ENCODE measurements around the gene RPTOR. TPM values are rescaled to one million over a fixed set of nuclear protein-coding genes. Genes with fewer than 3 reads are reported as not detected.

RPTOR gene
- total RNA-seq, 2 experiments from 2014 or later, result 48.1 to 87.8 TPM

DNA sequence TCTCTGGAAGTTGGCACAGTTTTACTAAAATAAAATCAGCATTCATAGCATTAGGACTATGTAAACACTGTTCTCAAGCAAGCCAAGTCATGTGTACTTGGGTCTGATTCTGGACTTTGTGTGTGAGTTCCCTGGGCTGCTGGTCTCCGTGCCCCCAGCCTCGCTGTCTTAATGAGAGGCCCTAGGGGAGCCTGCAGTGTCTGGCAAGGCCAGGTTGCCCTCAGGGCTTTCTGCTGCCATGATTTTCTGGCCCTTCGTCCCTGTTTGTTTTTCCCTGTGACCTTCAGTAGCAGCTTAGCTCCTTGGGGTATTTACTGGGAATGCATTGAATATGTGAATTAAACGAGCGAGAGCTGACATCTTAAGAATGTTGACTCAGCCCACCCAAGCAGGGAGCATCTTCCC lies 161.8 kb downstream of the RPTOR start:
- no peak for DNase-seq (ENCODE audit: low spot score)
- H3K9me3 ChIP-seq (ENCODE audit: low read length), result no peaks in the 10 kb centered on the region
- H3K79me2 ChIP-seq (ENCODE audit: insufficient read depth, low read depth, low read length), result peaks cover 27% of the 10 kb centered on the region; the same call in 1 of the 2 replicates
- peaks cover 38% of the 10 kb centered on the region for H3K4me1 ChIP-seq (ENCODE audit: insufficient read depth, low read length, poor library complexity, severe bottlenecking)
- H3K4me2 ChIP-seq (ENCODE audit: low read length), result no peak overlapping the region
- no peaks in the 10 kb centered on the region for H3K9me2 ChIP-seq (ENCODE audit: insufficient read depth, low read length)
- intact Hi-C loops (cut with micrococcal nuclease; ENCODE audit: unreplicated experiment), result no loop called here
- BruUV-seq (replicated peaks), result no TSS peak
- ChIA-PET POLR2A (interaction anchor here (0.6 to 1.4 kb wide), 2 partner anchors 13 to 252 kb away, joined by 3 read pairs; no protein-coding TSS in a partner anchor), CTCF (ENCODE audit: unreplicated experiment) (no interaction called here)
- no peak overlapping the region for H3K4me3 ChIP-seq (ENCODE audit: low read depth, low read length, poor library complexity, severe bottlenecking)
- H3K36me3 ChIP-seq (ENCODE audit: insufficient read depth, low read length), result peaks cover 29% of the 10 kb centered on the region
- H3K27ac ChIP-seq (ENCODE audit: low read depth, low read length, poor library complexity, severe bottlenecking), result no peak overlapping the region
- TF ChIP-seq, protein P1, sequence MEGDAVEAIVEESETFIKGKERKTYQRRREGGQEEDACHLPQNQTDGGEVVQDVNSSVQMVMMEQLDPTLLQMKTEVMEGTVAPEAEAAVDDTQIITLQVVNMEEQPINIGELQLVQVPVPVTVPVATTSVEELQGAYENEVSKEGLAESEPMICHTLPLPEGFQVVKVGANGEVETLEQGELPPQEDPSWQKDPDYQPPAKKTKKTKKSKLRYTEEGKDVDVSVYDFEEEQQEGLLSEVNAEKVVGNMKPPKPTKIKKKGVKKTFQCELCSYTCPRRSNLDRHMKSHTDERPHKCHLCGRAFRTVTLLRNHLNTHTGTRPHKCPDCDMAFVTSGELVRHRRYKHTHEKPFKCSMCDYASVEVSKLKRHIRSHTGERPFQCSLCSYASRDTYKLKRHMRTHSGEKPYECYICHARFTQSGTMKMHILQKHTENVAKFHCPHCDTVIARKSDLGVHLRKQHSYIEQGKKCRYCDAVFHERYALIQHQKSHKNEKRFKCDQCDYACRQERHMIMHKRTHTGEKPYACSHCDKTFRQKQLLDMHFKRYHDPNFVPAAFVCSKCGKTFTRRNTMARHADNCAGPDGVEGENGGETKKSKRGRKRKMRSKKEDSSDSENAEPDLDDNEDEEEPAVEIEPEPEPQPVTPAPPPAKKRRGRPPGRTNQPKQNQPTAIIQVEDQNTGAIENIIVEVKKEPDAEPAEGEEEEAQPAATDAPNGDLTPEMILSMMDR (conservative IDR thresholded peaks at IDR 0.05; ENCODE audit: low read length), result no peak
- no peak for TF ChIP-seq EZH2phosphoT487 (IDR thresholded peaks at IDR 0.05; ENCODE audit: borderline replicate concordance, low read depth, low read length)
- no peak overlapping the region for H2AFZ ChIP-seq (ENCODE audit: low read length)
- H4K20me1 ChIP-seq (ENCODE audit: insufficient read depth, low read length), result no peaks in the 10 kb centered on the region

- no peak overlapping the region for H3K4me3 ChIP-seq (ENCODE audit: low read depth, low read length, poor library complexity, severe bottlenecking)
- no peak overlapping the region for H3K27ac ChIP-seq (ENCODE audit: low read depth, low read length, poor library complexity, severe bottlenecking)
- H3K4me2 ChIP-seq (ENCODE audit: low read length), result no peak overlapping the region
- TF ChIP-seq, protein P1 (conservative IDR thresholded peaks at IDR 0.05; ENCODE audit: low read length), result no peak
- TF ChIP-seq EZH2phosphoT487 (IDR thresholded peaks at IDR 0.05; ENCODE audit: borderline replicate concordance, low read depth, low read length), result no peak
- no peak for DNase-seq (ENCODE audit: low spot score)
- H3K4me1 ChIP-seq (ENCODE audit: insufficient read depth, low read length, poor library complexity, severe bottlenecking), result peaks cover 17% of the 10 kb centered on the region
- peaks cover 29% of the 10 kb centered on the region for H3K36me3 ChIP-seq (ENCODE audit: insufficient read depth, low read length)
- ChIA-PET CTCF (ENCODE audit: unreplicated experiment) (no interaction called here), POLR2A (interaction anchor here (0.6 kb wide), 1 partner anchor 34 kb away, joined by 4 read pairs; no protein-coding TSS in a partner anchor)
- H2AFZ ChIP-seq (ENCODE audit: low read length), result no peak overlapping the region
- BruUV-seq (replicated peaks), result no TSS peak
- H3K79me2 ChIP-seq (ENCODE audit: insufficient read depth, low read depth, low read length), result peaks cover 15% of the 10 kb centered on the region; the same call in 1 of the 2 replicates
- no peaks in the 10 kb centered on the region for H3K9me2 ChIP-seq (ENCODE audit: insufficient read depth, low read length)
- H4K20me1 ChIP-seq (ENCODE audit: insufficient read depth, low read length), result peaks cover 6% of the 10 kb centered on the region; the same call in 1 of the 2 replicates
- intact Hi-C loops (cut with micrococcal nuclease; ENCODE audit: unreplicated experiment), result no loop called here
- H3K9me3 ChIP-seq (ENCODE audit: low read length), result no peaks in the 10 kb centered on the region
Observed at GRCh38 chr17:80708480-80708879, 163.8 kb downstream of the RPTOR start.

DNA sequence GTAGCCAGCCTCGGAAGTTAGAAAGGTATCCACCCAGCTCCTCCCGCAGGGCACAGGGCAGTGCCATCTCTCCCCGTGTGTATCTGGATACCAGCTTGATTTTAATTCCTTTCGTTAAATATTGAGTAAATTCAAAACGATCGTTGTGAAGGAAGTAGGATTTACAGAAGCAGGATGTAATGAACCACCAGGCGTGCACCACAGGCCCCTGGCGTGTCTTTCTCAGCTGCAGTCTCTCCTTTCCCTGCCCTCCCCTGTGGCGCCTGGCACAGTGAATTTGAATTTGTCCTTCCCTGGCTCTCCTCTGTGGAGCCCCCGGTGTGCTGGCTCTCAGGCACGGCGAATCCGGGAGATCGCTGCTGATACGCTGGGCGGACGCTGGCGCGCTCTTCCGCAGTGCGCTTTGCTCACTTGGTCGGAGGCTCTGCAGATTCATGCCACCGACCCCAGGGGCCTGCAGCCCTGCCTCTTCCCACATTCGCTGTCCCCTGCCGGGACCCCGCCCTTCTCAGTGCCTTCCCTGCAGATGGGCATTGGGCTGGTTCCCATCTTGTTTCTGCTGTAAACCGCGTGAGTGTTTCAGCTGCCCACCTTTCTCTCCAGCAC lies 164.6 kb downstream of the RPTOR start:
- BruUV-seq (replicated peaks), result no TSS peak
- Histone ChIP-seq H3K36me3 (ENCODE audit: insufficient read depth, low read length) (peaks cover 29% of the 10 kb centered on the region), H3K27ac (ENCODE audit: low read depth, low read length, poor library complexity, severe bottlenecking) (no peak overlapping the region), H2AFZ (ENCODE audit: low read length) (no peak overlapping the region), H3K79me2 (ENCODE audit: insufficient read depth, low read depth, low read length) (peaks cover 8% of the 10 kb centered on the region), H3K9me2 (ENCODE audit: insufficient read depth, low read length) (no peaks in the 10 kb centered on the region), H3K4me3 (ENCODE audit: low read depth, low read length, poor library complexity, severe bottlenecking) (no peak overlapping the region), H3K4me2 (ENCODE audit: low read length) (no peak overlapping the region), H3K4me1 (ENCODE audit: insufficient read depth, low read length, poor library complexity, severe bottlenecking) (peaks cover 10% of the 10 kb centered on the region), H3K9me3 (ENCODE audit: low read length) (no peaks in the 10 kb centered on the region), H4K20me1 (ENCODE audit: insufficient read depth, low read length) (peaks cover 6% of the 10 kb centered on the region; the same call in 1 of the 2 replicates)
- no peak for DNase-seq (ENCODE audit: low spot score)
- intact Hi-C loops (cut with micrococcal nuclease; ENCODE audit: unreplicated experiment), result no loop called here
- no peak for TF ChIP-seq EZH2phosphoT487 (IDR thresholded peaks at IDR 0.05; ENCODE audit: borderline replicate concordance, low read depth, low read length)
- TF ChIP-seq, protein P1 (conservative IDR thresholded peaks at IDR 0.05; ENCODE audit: low read length), result no peak
- CTCF ChIA-PET (ENCODE audit: unreplicated experiment), result no interaction called here
- POLR2A ChIA-PET, result no interaction called here

Measured in OCI-LY7 (cell line).